SK-N-SH (cell line): Measurements from ENCODE around the gene GLOD4. TPM values are rescaled to one million over a fixed set of nuclear protein-coding genes. Genes with fewer than 3 reads are reported as not detected.
"Not testable (repeated sequence)": the region's sequence is repeated elsewhere in the genome, so short reads cannot be mapped to it uniquely, and the experiment has no call there.

Experiments used
- CTCF ChIA-PET: fragments of 300-600, 350-600 bp; formaldehyde crosslinking; extraction: SDS; loops from one replicate; lab custom pipeline; 2021; lab: Yijun Ruan, JAX
- POLR2A ChIA-PET: fragments of 350-600 bp; sonication (Branson Sonifier 250); formaldehyde crosslinking; extraction: SDS; loops from one replicate; lab custom pipeline; 2020; ENCODE audit warnings: antibody characterized with exemption, inconsistent platforms; lab: Yijun Ruan, JAX
- DNase-seq: peaks from one replicate; pipeline ENCODE4 v3.0.0; 2012
- H2AFZ ChIP-seq: fragments of 200-600 bp; sonication (generic); 2 replicates; pipeline ENCODE4 v1.8.1; 2016; ENCODE audit warnings: antibody characterized with exemption, mild to moderate bottlenecking, low read depth
- H3F3A ChIP-seq: fragments of 200-600 bp; sonication (generic); replicated peaks from 2 replicates; pipeline ENCODE3; 2016; ENCODE audit warnings: antibody characterized with exemption, mild to moderate bottlenecking; ENCODE audit not compliant: insufficient read depth
- H3K27ac ChIP-seq, 2 experiments: fragments of 200-500 bp in 1 of 2; fragments of 200-600 bp in 1 of 2; sonication (Bioruptor generic) in 1 of 2; sonication (generic), shearing (Covaris generic) in 1 of 2; 2 replicates each; pipeline versions ENCODE4 v1.5.1 to v1.6.1; 2014 to 2016; ENCODE audit warnings: low read depth in 2 of 2, inconsistent platforms in 1 of 2, low read length in 1 of 2, mild to moderate bottlenecking in 1 of 2, mixed read lengths in 1 of 2
- H3K27me3 ChIP-seq: fragments of 200-600 bp; sonication (generic), shearing (Covaris generic); 2 replicates; pipeline ENCODE4 v1.6.1; 2016; ENCODE audit warnings: mixed run types; ENCODE audit not compliant: insufficient read depth
- H3K36me3 ChIP-seq, 2 experiments: fragments of 200-500 bp in 1 of 2; fragments of 200-600 bp in 1 of 2; sonication (Bioruptor generic) in 1 of 2; sonication (generic) in 1 of 2; replicated peaks in 1 of 2; 2 replicates each; pipeline versions ENCODE3 to v1.5.1; 2014 to 2016; ENCODE audit warnings: low read length in 1 of 2, mild to moderate bottlenecking in 1 of 2; ENCODE audit not compliant: insufficient read depth in 2 of 2, control insufficient read depth in 1 of 2
- H3K4me1 ChIP-seq, 2 experiments: fragments of 200-500 bp in 1 of 2; fragments of 200-600 bp in 1 of 2; sonication (Bioruptor generic) in 1 of 2; sonication (generic), shearing (Covaris generic) in 1 of 2; 2 replicates each; pipeline versions ENCODE4 v1.5.1 to v1.6.1; 2014 to 2016; ENCODE audit warnings: low read depth in 1 of 2, low read length in 1 of 2, mixed run types in 1 of 2; ENCODE audit not compliant: insufficient read depth in 2 of 2, control insufficient read depth in 1 of 2
- H3K4me2 ChIP-seq: fragments of 200-600 bp; sonication (generic), shearing (Covaris generic); 2 replicates; pipeline ENCODE4 v1.6.1; 2017; ENCODE audit warnings: mixed run types
- H3K4me3 ChIP-seq, 2 experiments: fragments of 200-500 bp in 1 of 2; fragments of 200-600 bp in 1 of 2; sonication (Bioruptor generic) in 1 of 2; sonication (generic), shearing (Covaris generic) in 1 of 2; 2 replicates each; pipeline versions ENCODE4 v1.5.1 to v1.8.1; 2014 to 2016; ENCODE audit warnings: low read depth in 2 of 2, inconsistent platforms in 1 of 2, low read length in 1 of 2, mild to moderate bottlenecking in 1 of 2, mixed read lengths in 1 of 2, moderate library complexity in 1 of 2
- H3K79me2 ChIP-seq: fragments of 200-600 bp; sonication (generic); 2 replicates; pipeline ENCODE4 v1.8.1; 2017; ENCODE audit warnings: mild to moderate bottlenecking; ENCODE audit not compliant: insufficient read depth
- H3K9ac ChIP-seq: fragments of 200-600 bp; sonication (generic); 2 replicates; pipeline ENCODE4 v1.6.1; 2017; ENCODE audit warnings: mixed run types
- H3K9me2 ChIP-seq: fragments of 200-600 bp; sonication (generic); 2 replicates; pipeline ENCODE4 v1.6.1; 2017; ENCODE audit warnings: mixed run types
- H3K9me3 ChIP-seq: fragments of 200-600 bp; sonication (generic); 2 replicates; pipeline ENCODE4 v1.6.1; 2017; ENCODE audit warnings: mixed run types, mild to moderate bottlenecking, moderate library complexity
- H4K20me1 ChIP-seq: fragments of 200-600 bp; sonication (generic); 2 replicates; pipeline ENCODE4 v1.6.1; 2017; ENCODE audit warnings: mild to moderate bottlenecking, mixed run types; ENCODE audit not compliant: insufficient read depth
- CTCF ChIP-seq: fragments of 200-600 bp; sonication (generic); IDR thresholded peaks from 2 replicates; pipeline ENCODE4 v1.6.1; 2017; ENCODE audit warnings: antibody characterized with exemption, mild to moderate bottlenecking, moderate library complexity
- EZH2phosphoT487 ChIP-seq: fragments of 200-600 bp; sonication (generic); IDR thresholded peaks from 2 replicates; pipeline ENCODE4 v1.6.1; 2017; ENCODE audit warnings: low read depth, mixed run types, mild to moderate bottlenecking, antibody characterized with exemption, moderate library complexity, borderline replicate concordance
- FOSL2 ChIP-seq: IDR thresholded peaks from 2 replicates; pipeline ENCODE4 v1.4.0; 2012; ENCODE audit warnings: low read depth, mild to moderate bottlenecking, moderate library complexity, borderline replicate concordance
- FOXM1 ChIP-seq: IDR thresholded peaks from 2 replicates; pipeline ENCODE4 v1.4.0; 2012; ENCODE audit warnings: low read depth, mild to moderate bottlenecking
- GABPA ChIP-seq: IDR thresholded peaks from 2 replicates; pipeline ENCODE4 v1.4.0; 2012; ENCODE audit warnings: low read depth, mild to moderate bottlenecking
- GATA2 ChIP-seq: sonication (generic); formaldehyde crosslinking; IDR thresholded peaks from 2 replicates; pipeline ENCODE4 v1.5.0; 2020; ENCODE audit warnings: mild to moderate bottlenecking, missing genetic modification reagents
- MEF2A ChIP-seq: IDR thresholded peaks from 2 replicates; pipeline ENCODE4 v1.4.0; 2012; ENCODE audit warnings: low read depth, borderline replicate concordance
- RFX5 ChIP-seq: IDR thresholded peaks from 2 replicates; pipeline ENCODE4 v1.6.1; 2012; ENCODE audit warnings: mild to moderate bottlenecking, improper control_type of control experiment, low read length
- TAF1 ChIP-seq: IDR thresholded peaks from 2 replicates; pipeline ENCODE4 v1.6.1; 2012; ENCODE audit warnings: low read depth, mild to moderate bottlenecking, low read length, moderate library complexity, borderline replicate concordance
- TEAD4 ChIP-seq: IDR thresholded peaks from 2 replicates; pipeline ENCODE4 v1.4.0; 2012; ENCODE audit warnings: mild to moderate bottlenecking, borderline replicate concordance; ENCODE audit not compliant: insufficient read depth
- USF2 ChIP-seq: fragments of 150-350 bp; IDR thresholded peaks from 2 replicates; pipeline ENCODE4 v1.6.1; 2017; ENCODE audit warnings: antibody characterized with exemption, low read length, low read depth, borderline replicate concordance
- WGBS: methylation state at CpG from one replicate; pipeline ENCODE4 v1.1.6; 2017; ENCODE audit warnings: low lambda C conversion rate; 5-methylcytosine and 5-hydroxymethylcytosine counted together
- polyA plus RNA-seq, 3 experiments: library from polyadenylated mRNA; depleted of rRNA; stranded (reverse); fragments of >200 nt; gene quantifications; 2 replicates each; pipeline ENCODE4 v1.2.3, GENCODE V29; 2012
- TF ChIP-seq, protein P1 (sequence below): IDR thresholded peaks from 2 replicates; pipeline ENCODE4; 2012

GLOD4 gene
- polyA plus RNA-seq, 1 of the 3 experiments (the other 2 are of a cell fraction), result 34.3 TPM

GRCh38 chr17:787641-788221 is 5.7 kb upstream of the GLOD4 start:
- H3K9me3 ChIP-seq, result no peaks in the 10 kb centered on the region
- H3F3A ChIP-seq, result no peaks in the 10 kb centered on the region
- no peaks in the 10 kb centered on the region for H3K9me2 ChIP-seq
- ChIA-PET POLR2A (no interaction called here), CTCF (interaction anchor here (1.4 to 3.8 kb wide), 2 partner anchors 194 to 208 kb away, joined by 9 to 20 read pairs; partner anchors contain the start of gene TIMM22)
- TF ChIP-seq TAF1 (no peak), TEAD4 (no peak), USF2 (no peak), MEF2A (no peak), FOXM1 (no peak), GATA2 (no peak), FOSL2 (no peak), GABPA (no peak), CTCF (no peak), EZH2phosphoT487 (no peak), RFX5 (no peak)
- TF ChIP-seq, protein P1, sequence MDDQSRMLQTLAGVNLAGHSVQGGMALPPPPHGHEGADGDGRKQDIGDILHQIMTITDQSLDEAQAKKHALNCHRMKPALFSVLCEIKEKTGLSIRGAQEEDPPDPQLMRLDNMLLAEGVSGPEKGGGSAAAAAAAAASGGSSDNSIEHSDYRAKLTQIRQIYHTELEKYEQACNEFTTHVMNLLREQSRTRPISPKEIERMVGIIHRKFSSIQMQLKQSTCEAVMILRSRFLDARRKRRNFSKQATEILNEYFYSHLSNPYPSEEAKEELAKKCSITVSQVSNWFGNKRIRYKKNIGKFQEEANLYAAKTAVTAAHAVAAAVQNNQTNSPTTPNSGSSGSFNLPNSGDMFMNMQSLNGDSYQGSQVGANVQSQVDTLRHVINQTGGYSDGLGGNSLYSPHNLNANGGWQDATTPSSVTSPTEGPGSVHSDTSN, result no peak
- H4K20me1 ChIP-seq, result no peaks in the 10 kb centered on the region
- no peak overlapping the region for H3K4me3 ChIP-seq
- peaks cover 23 to 47% of the 10 kb centered on the region in 2 experiments for H3K36me3 ChIP-seq
- no peak overlapping the region for H3K4me2 ChIP-seq
- no peak overlapping the region for H3K9ac ChIP-seq
- DNase-seq, result no peak
- no peak overlapping the region for H2AFZ ChIP-seq
- no peaks in the 10 kb centered on the region for H3K27me3 ChIP-seq
- H3K79me2 ChIP-seq, result peaks cover 26% of the 10 kb centered on the region
- peaks cover 8 to 9% of the 10 kb centered on the region in 2 experiments; a peak in 3 of 4 replicates for H3K4me1 ChIP-seq
- H3K27ac ChIP-seq, result no peak overlapping the region
- 94% methylated on average over 12 of the region's 12 CpGs for WGBS

- H2AFZ ChIP-seq, H3K27ac ChIP-seq, DNase-seq, H3K9me3 ChIP-seq, H3K4me2 ChIP-seq, H3K9me2 ChIP-seq, H4K20me1 ChIP-seq, POLR2A ChIA-PET, H3K27me3 ChIP-seq, H3K4me3 ChIP-seq, H3F3A ChIP-seq, H3K9ac ChIP-seq: not testable (repeated sequence)
- WGBS, result 98% methylated on average over 7 of the region's 7 CpGs
- H3K36me3 ChIP-seq, result peaks cover 23 to 28% of the 10 kb centered on the region in 2 experiments
- CTCF ChIA-PET, result interaction anchor here (0.8 to 1.1 kb wide), 2 partner anchors 9 to 195 kb away, joined by 4 to 6 read pairs; no protein-coding TSS in a partner anchor
- peaks cover 44% of the 10 kb centered on the region for H3K79me2 ChIP-seq
- H3K4me1 ChIP-seq, result peaks cover 9 to 14% of the 10 kb centered on the region in 2 experiments
These were observed 3.8 kb upstream of the GLOD4 start for GRCh38 chr17:785901-786300.
